IPS-20b (cell line): ENCODE results near the gene ATP9A.

ENCODE experiments used
- H3K27ac ChIP-seq: one replicate; pipeline ENCODE4 v1.5.1; 2013; ENCODE audit warnings: low read length
- H3K27me3 ChIP-seq: 2 replicates; pipeline ENCODE4 v1.6.1; 2013; ENCODE audit warnings: mild to moderate bottlenecking, low read length, inconsistent platforms; ENCODE audit not compliant: insufficient read depth
- H3K36me3 ChIP-seq: 2 replicates; pipeline ENCODE4 v1.6.1; 2013; ENCODE audit warnings: low read depth, mild to moderate bottlenecking, inconsistent platforms, low read length, moderate library complexity; ENCODE audit not compliant: insufficient read depth
- H3K4me1 ChIP-seq: 2 replicates; pipeline ENCODE4 v1.6.1; 2013; ENCODE audit warnings: mild to moderate bottlenecking, control low read depth, inconsistent platforms, low read length, moderate library complexity; ENCODE audit not compliant: insufficient read depth
- H3K4me3 ChIP-seq: 2 replicates; pipeline ENCODE4 v1.5.1; 2013; ENCODE audit warnings: mild to moderate bottlenecking, low read length, inconsistent platforms
- H3K9ac ChIP-seq: 2 replicates; pipeline ENCODE4 v1.6.1; 2013; ENCODE audit warnings: low read depth, mild to moderate bottlenecking, inconsistent platforms, low read length, moderate library complexity
- H3K9me3 ChIP-seq: 2 replicates; pipeline ENCODE4 v1.6.1; 2013; ENCODE audit warnings: mild to moderate bottlenecking, low read depth, low read length, inconsistent platforms; ENCODE audit not compliant: insufficient read depth

Gene ATP9A

GRCh38 chr20:51584116-51584515 lies 184.1 kb downstream of the ATP9A start:
- no peaks in the 10 kb centered on the region for H3K4me1 ChIP-seq

GRCh38 chr20:51583499-51583898 lies 184.7 kb downstream of the ATP9A start:
- Histone ChIP-seq H3K4me1 (no peaks in the 10 kb centered on the region), H3K9me3 (no peaks in the 10 kb centered on the region), H3K4me3 (no peak overlapping the region), H3K27me3 (no peaks in the 10 kb centered on the region), H3K36me3 (no peaks in the 10 kb centered on the region), H3K27ac (no peak overlapping the region), H3K9ac (no peak overlapping the region)

More at GRCh38 chr20:51584116-51584515, 184.1 kb downstream of the ATP9A start:
- no peaks in the 10 kb centered on the region for H3K9me3 ChIP-seq
- H3K27me3 ChIP-seq, result no peaks in the 10 kb centered on the region
- no peak overlapping the region for H3K4me3 ChIP-seq
- no peak overlapping the region for H3K27ac ChIP-seq
- H3K36me3 ChIP-seq, result no peaks in the 10 kb centered on the region
- no peak overlapping the region for H3K9ac ChIP-seq

- no peak overlapping the region for H3K4me3 ChIP-seq
- H3K36me3 ChIP-seq, result no peaks in the 10 kb centered on the region
- H3K27ac ChIP-seq, result no peak overlapping the region
- no peaks in the 10 kb centered on the region for H3K4me1 ChIP-seq
- H3K9me3 ChIP-seq, result no peaks in the 10 kb centered on the region
- H3K9ac ChIP-seq, result no peak overlapping the region
- no peaks in the 10 kb centered on the region for H3K27me3 ChIP-seq
These were observed 185.1 kb downstream of the ATP9A start for GRCh38 chr20:51583073-51583472.

GRCh38 chr20:51581571-51581970 lies 186.6 kb downstream of the ATP9A start:
- H3K9ac ChIP-seq, result no peak overlapping the region
- H3K27ac ChIP-seq, result no peak overlapping the region
- no peak overlapping the region for H3K4me3 ChIP-seq
- no peaks in the 10 kb centered on the region for H3K9me3 ChIP-seq
- no peaks in the 10 kb centered on the region for H3K36me3 ChIP-seq
- no peaks in the 10 kb centered on the region for H3K27me3 ChIP-seq
- no peaks in the 10 kb centered on the region for H3K4me1 ChIP-seq

GRCh38 chr20:51579137-51579536 lies 189.1 kb downstream of the ATP9A start:
- Histone ChIP-seq H3K4me3 (no peak overlapping the region), H3K4me1 (no peaks in the 10 kb centered on the region), H3K27ac (no peak overlapping the region), H3K27me3 (no peaks in the 10 kb centered on the region), H3K9me3 (no peaks in the 10 kb centered on the region), H3K9ac (no peak overlapping the region), H3K36me3 (no peaks in the 10 kb centered on the region)

GRCh38 chr20:51578145-51578459 lies 190.1 kb downstream of the ATP9A start:
- no peaks in the 10 kb centered on the region for H3K27me3 ChIP-seq
- H3K4me1 ChIP-seq, result no peaks in the 10 kb centered on the region
- no peaks in the 10 kb centered on the region for H3K36me3 ChIP-seq
- no peak overlapping the region for H3K4me3 ChIP-seq
- no peak overlapping the region for H3K27ac ChIP-seq
- H3K9ac ChIP-seq, result no peak overlapping the region
- H3K9me3 ChIP-seq, result no peaks in the 10 kb centered on the region

- Histone ChIP-seq H3K27ac (no peak overlapping the region), H3K4me1 (no peaks in the 10 kb centered on the region), H3K36me3 (no peaks in the 10 kb centered on the region), H3K9ac (no peak overlapping the region), H3K9me3 (no peaks in the 10 kb centered on the region), H3K4me3 (no peak overlapping the region), H3K27me3 (no peaks in the 10 kb centered on the region)
These were observed 190.6 kb downstream of the ATP9A start for GRCh38 chr20:51577432-51578144.

GRCh38 chr20:51575486-51575885 lies 192.7 kb downstream of the ATP9A start:
- Histone ChIP-seq H3K36me3 (no peaks in the 10 kb centered on the region), H3K9ac (no peak overlapping the region), H3K27me3 (no peaks in the 10 kb centered on the region), H3K27ac (no peak overlapping the region), H3K4me1 (no peaks in the 10 kb centered on the region), H3K9me3 (no peaks in the 10 kb centered on the region), H3K4me3 (no peak overlapping the region)

- Histone ChIP-seq H3K27me3 (no peaks in the 10 kb centered on the region), H3K4me1 (no peaks in the 10 kb centered on the region), H3K36me3 (no peaks in the 10 kb centered on the region), H3K27ac (no peak overlapping the region), H3K9me3 (no peaks in the 10 kb centered on the region), H3K9ac (no peak overlapping the region), H3K4me3 (no peak overlapping the region)
These were observed 193.7 kb downstream of the ATP9A start for GRCh38 chr20:51574248-51575033.

- Histone ChIP-seq H3K27ac (no peak overlapping the region), H3K9ac (no peak overlapping the region), H3K27me3 (no peaks in the 10 kb centered on the region), H3K9me3 (no peaks in the 10 kb centered on the region), H3K36me3 (no peaks in the 10 kb centered on the region), H3K4me1 (no peaks in the 10 kb centered on the region), H3K4me3 (no peak overlapping the region)
These were observed 194.5 kb downstream of the ATP9A start for GRCh38 chr20:51573576-51574243.

- no peaks in the 10 kb centered on the region for H3K27me3 ChIP-seq
- H3K27ac ChIP-seq, result no peak overlapping the region
- no peaks in the 10 kb centered on the region for H3K9me3 ChIP-seq
These were observed 196.8 kb downstream of the ATP9A start for GRCh38 chr20:51571460-51571794.

More at GRCh38 chr20:51571460-51571794, 196.8 kb downstream of the ATP9A start:
- Histone ChIP-seq H3K4me1 (no peaks in the 10 kb centered on the region), H3K36me3 (no peaks in the 10 kb centered on the region), H3K4me3 (no peak overlapping the region), H3K9ac (no peak overlapping the region)
